Lower leg skin (tissue), 3 donors: Measurements from ENCODE around the gene ADGRG4.

Source experiments
- POLR2A ChIP-seq, 2 donors: fragments of 450-650 bp; IDR thresholded peaks; one replicate each; pipeline ENCODE4 v1.6.1; 2016 to 2017; ENCODE audit warnings: antibody characterized with exemption in 2 of 2, mild to moderate bottlenecking in 1 of 2, moderate library complexity in 1 of 2
- TF ChIP-seq, protein P1 (sequence below), 3 donors: fragments of 450-650 bp; IDR thresholded peaks; one replicate each; pipeline ENCODE4 v1.5.1; 2016; ENCODE audit warnings: antibody characterized with exemption in 3 of 3, mild to moderate bottlenecking in 3 of 3, moderate library complexity in 2 of 3

DNA sequence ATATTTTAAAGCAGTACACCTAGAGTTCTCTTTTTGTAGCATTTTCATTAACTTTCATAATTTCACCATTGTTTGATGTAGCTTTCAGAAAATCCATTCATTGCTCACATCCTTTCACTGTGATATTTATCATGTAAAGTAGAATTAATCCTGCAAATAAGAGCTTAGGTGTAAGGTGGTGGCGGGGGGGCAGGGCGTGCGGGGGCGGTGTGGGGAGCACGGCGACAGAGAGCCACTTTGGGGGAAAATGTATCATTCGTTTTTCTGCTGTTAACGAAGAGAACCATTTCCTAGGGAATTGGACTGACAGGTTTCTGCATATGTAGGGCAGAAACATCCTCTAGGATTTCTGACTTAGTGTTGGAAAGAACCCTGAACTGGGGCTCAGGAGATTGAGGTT is 104.4 kb downstream of the ADGRG4 start:
- TF ChIP-seq, protein P1, sequence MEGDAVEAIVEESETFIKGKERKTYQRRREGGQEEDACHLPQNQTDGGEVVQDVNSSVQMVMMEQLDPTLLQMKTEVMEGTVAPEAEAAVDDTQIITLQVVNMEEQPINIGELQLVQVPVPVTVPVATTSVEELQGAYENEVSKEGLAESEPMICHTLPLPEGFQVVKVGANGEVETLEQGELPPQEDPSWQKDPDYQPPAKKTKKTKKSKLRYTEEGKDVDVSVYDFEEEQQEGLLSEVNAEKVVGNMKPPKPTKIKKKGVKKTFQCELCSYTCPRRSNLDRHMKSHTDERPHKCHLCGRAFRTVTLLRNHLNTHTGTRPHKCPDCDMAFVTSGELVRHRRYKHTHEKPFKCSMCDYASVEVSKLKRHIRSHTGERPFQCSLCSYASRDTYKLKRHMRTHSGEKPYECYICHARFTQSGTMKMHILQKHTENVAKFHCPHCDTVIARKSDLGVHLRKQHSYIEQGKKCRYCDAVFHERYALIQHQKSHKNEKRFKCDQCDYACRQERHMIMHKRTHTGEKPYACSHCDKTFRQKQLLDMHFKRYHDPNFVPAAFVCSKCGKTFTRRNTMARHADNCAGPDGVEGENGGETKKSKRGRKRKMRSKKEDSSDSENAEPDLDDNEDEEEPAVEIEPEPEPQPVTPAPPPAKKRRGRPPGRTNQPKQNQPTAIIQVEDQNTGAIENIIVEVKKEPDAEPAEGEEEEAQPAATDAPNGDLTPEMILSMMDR (IDR thresholded peaks at IDR 0.05), result no peak
- no peak for TF ChIP-seq POLR2A (IDR thresholded peaks at IDR 0.05)
